ENCODE data around the gene KAT2A. TPM values are rescaled to one million over a fixed set of nuclear protein-coding genes. Genes with fewer than 3 reads are reported as not detected.

The KAT2A gene
- total and polyA plus RNA-seq, 12 donors, result 16.0 to 671 (median 57.3) TPM

DNA sequence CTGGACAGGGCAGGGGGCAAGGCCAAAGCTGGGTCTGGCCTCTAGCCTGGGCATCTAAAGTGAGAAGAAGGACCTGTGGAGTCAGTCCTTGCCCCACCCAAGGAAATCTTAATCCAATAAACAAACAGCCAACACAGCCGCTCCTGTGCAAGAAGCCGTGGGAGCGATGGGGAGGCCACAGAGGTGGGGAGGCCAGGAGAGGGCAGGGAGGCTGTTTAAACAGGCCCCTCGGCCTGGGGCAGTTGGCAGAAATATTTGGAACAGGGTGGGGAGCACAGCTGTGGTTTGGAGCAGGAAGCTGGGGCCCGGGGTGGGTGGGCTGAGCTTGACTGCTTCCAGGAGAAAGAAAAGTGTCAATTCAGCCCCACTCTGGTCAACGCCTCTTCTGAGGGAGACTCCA, 28.2 kb downstream of the KAT2A start:
- Histone ChIP-seq H3K4me3 (no peak overlapping the region), H3K9me3 (replicated peaks in 1 of 3) (no peaks in the 10 kb centered on the region), H3K27me3 (peaks cover 11% of the 10 kb centered on the region), H3K27ac (no peak overlapping the region), H3K36me3 (replicated peaks in 1 of 2) (no peaks in the 10 kb centered on the region), H3K4me1 (replicated peaks in 1 of 2) (no peaks in the 10 kb centered on the region)
- no peak for TF ChIP-seq CTCF (IDR thresholded peaks at IDR 0.05)
- TF ChIP-seq POLR2A (IDR thresholded peaks at IDR 0.05), result no peak
- WGBS, 4 donors, result 68 to 84% (median 72%) methylated on average over 5 to 6 of the region's 6 CpGs
- intact Hi-C loops (cut with DNase I), result no loop called here
- DNase-seq, result no peak

DNA sequence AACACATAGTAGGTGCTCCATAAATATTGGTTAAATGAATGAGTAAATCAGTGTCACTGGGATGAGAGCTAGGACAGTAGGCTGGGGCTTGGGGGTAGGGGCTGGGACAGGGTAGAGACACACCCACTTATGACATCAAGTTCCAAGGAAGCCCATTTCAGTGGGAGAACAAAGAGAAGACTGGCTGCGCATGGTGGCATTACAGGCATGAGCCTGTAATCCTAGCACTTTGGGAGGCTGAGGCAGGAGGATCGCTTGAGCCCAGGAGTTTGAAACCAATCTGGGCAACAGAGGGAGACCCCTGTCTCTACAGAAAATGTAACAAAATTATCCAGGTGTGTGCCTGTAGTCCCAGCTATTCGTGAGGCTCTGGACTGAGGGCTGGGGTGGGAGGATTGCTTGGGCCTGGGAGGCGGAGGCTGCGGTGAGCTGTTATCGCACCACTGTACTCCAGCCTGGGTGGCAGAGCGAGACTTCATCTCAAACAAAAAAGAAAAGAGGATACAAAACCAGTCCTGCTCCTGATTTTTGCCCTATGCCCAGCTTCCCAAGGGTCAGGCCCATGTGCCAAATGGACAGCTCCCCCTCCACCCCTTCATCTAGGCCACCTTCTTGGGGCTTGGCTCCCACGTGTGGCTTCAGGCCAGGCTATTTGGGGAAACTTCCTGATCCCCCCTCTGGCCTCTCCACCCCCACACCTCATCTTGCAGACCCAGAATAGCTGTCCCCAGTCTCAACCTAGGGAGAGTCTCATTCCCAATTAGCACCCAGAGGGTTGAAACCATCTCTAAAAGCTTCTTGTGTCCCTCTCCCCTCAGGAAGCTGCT, 30.0 kb downstream of the KAT2A start:
- peaks cover 4% of the 10 kb centered on the region for H3K27me3 ChIP-seq
- intact Hi-C loops (cut with DNase I), result no loop called here

DNA sequence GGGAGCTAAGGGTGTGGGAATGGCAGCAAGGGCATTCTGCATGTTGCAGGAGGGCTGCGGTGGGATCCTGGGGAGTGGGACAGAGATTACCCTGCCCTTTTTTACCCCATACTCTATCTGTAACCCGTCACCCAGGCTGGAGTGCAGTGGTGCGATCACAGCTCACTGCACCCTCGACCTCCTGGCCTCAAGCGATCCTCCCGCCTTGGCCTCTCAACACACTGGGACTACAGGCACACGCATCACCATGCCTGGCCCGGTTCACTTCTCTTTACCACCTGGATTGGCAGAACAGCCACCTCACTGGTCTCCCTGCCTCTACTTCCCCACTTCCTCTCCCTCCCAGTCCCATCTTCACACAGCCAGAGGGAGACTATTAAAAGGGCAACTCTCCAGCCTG, 32.4 kb downstream of the KAT2A start:
- Histone ChIP-seq H3K36me3 (replicated peaks in 1 of 2) (no peaks in the 10 kb centered on the region), H3K4me1 (replicated peaks in 1 of 2) (no peaks in the 10 kb centered on the region), H3K9me3 (replicated peaks in 1 of 3) (no peaks in the 10 kb centered on the region), H3K27ac (no peak overlapping the region), H3K27me3 (peaks cover 4% of the 10 kb centered on the region), H3K4me3 (no peak overlapping the region)
- DNase-seq, result no peak
- 85 to 90% (median 88%) methylated on average over 7 to 8 of the region's 8 CpGs for WGBS, 4 donors
- TF ChIP-seq CTCF (IDR thresholded peaks at IDR 0.05) (no peak), POLR2A (IDR thresholded peaks at IDR 0.05) (no peak)
- intact Hi-C loops (cut with DNase I), result no loop called here

More for the DNA sequence above, 30.0 kb downstream of the KAT2A start:
- Histone ChIP-seq H3K27ac (no peak overlapping the region), H3K4me1 (replicated peaks in 1 of 2) (no peaks in the 10 kb centered on the region), H3K9me3 (replicated peaks in 1 of 3) (no peaks in the 10 kb centered on the region), H3K4me3 (no peak overlapping the region), H3K36me3 (replicated peaks in 1 of 2) (no peaks in the 10 kb centered on the region)
- no peak for TF ChIP-seq CTCF (IDR thresholded peaks at IDR 0.05)
- TF ChIP-seq POLR2A (IDR thresholded peaks at IDR 0.05), result no peak
- no peak for DNase-seq
- 86 to 95% (median 90%) methylated on average over 8 of the region's 8 CpGs for WGBS, 4 donors

- 70 to 73% (median 72%) methylated on average over 6 to 20 of the region's 20 CpGs for WGBS, 4 donors
- no peaks in the 10 kb centered on the region for H3K36me3 ChIP-seq (replicated peaks in 1 of 2)
- DNase-seq, result no peak
- no peaks in the 10 kb centered on the region for H3K9me3 ChIP-seq (replicated peaks in 1 of 3)
- no peak overlapping the region for H3K4me3 ChIP-seq
- H3K27ac ChIP-seq, result no peak overlapping the region
- H3K27me3 ChIP-seq, result peaks cover 4% of the 10 kb centered on the region
- no peak for TF ChIP-seq CTCF (IDR thresholded peaks at IDR 0.05)
- no peak for TF ChIP-seq POLR2A (IDR thresholded peaks at IDR 0.05)
- no peaks in the 10 kb centered on the region for H3K4me1 ChIP-seq (replicated peaks in 1 of 2)
- intact Hi-C loops (cut with DNase I), result no loop called here
Measured at GRCh38 chr17:42087736-42088705, 33.1 kb downstream of the KAT2A start.

Data from adrenal gland (tissue), 12 donors.